Duodenal mucosa (tissue), 2 donors: Measurements from ENCODE around the gene TMEM117.

Source experiments
- H3K27ac ChIP-seq: one replicate; pipeline ENCODE4 v1.7.0; 2013; ENCODE audit warnings: low read depth, low read length
- H3K27me3 ChIP-seq, 2 donors: one replicate each; pipeline ENCODE4 v1.7.0; 2013; ENCODE audit warnings: low read length in 2 of 2, control low read depth in 1 of 2; ENCODE audit not compliant: insufficient read depth in 2 of 2, control insufficient read depth in 1 of 2
- H3K36me3 ChIP-seq, 2 donors: one replicate each; pipeline ENCODE4 v1.7.0; 2013; ENCODE audit warnings: low read length in 2 of 2, control low read depth in 1 of 2; ENCODE audit not compliant: insufficient read depth in 2 of 2, control insufficient read depth in 1 of 2
- H3K4me1 ChIP-seq, 2 donors: one replicate each; pipeline ENCODE4 v1.7.0; 2013; ENCODE audit warnings: low read length in 2 of 2, control low read depth in 1 of 2; ENCODE audit not compliant: insufficient read depth in 2 of 2, control insufficient read depth in 1 of 2
- H3K4me3 ChIP-seq, 2 donors: one replicate each; pipeline ENCODE4 v1.7.0; 2013; ENCODE audit warnings: low read length in 2 of 2, low read depth in 1 of 2
- H3K9ac ChIP-seq, 2 donors: one replicate each; pipeline ENCODE4 v1.7.0; 2013; ENCODE audit warnings: low read length in 2 of 2, low read depth in 1 of 2
- H3K9me3 ChIP-seq, 2 donors: one replicate each; pipeline ENCODE4 v1.7.0; 2013; ENCODE audit warnings: low read length in 2 of 2, control low read depth in 1 of 2; ENCODE audit not compliant: control insufficient read depth in 1 of 2

The TMEM117 gene

DNA sequence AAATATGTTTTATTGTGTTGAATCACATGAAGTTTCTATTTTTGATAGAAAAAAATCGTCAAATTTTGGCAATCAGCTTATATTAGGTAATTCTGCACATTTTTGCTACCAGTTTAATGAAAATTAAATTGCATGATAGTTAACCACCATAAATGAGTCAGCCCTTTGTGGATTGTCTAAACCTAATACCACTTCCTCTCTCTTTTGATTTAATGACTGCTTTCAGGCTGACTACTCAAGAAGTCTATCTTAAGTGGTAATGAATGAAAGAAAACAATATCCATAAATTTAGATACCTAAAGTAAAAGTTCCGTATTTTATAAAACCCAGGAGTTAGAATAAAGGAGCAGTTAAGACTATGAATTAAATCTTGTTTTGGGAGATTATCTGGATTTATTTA, 450.5 kb downstream of the TMEM117 start:
- H3K4me3 ChIP-seq, result no peak overlapping the region
- no peaks in the 10 kb centered on the region for H3K9me3 ChIP-seq

DNA sequence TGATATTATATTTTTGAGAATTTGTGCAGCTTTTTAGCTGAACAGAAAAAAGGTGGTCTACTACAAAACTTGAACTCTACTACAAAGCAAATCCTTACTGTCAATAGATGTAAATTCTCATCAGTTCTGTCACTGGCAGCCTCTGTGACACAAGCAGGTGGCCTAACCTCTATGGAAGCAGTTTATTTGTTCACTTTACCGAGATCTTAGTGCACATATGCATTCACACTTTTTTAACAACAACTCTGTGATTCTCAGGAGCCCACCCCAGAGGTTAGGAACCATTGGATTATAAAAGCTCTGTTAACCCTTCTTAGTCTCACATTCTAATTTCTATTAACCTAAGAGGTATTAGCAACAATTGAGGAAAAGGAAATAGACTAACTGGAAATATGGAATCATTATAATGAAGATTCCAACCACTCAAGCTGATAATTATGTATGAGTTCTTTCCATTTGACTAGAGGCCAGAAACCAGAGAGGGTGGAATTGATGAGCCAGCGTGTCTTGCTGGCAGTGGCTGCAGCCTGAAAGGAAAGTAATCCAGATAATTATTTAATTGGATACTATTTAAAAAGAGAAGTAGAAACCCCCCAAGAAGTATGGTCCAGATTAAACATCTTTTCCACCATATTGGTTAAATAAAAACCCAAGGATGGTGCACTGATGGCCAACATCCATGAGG, 451.1 kb downstream of the TMEM117 start:
- no peak overlapping the region for H3K9ac ChIP-seq

More for the DNA sequence above, 450.5 kb downstream of the TMEM117 start:
- Histone ChIP-seq H3K27me3 (no peaks in the 10 kb centered on the region), H3K36me3 (no peaks in the 10 kb centered on the region), H3K9ac (no peak overlapping the region), H3K4me1 (no peaks in the 10 kb centered on the region), H3K27ac (no peak overlapping the region)

DNA sequence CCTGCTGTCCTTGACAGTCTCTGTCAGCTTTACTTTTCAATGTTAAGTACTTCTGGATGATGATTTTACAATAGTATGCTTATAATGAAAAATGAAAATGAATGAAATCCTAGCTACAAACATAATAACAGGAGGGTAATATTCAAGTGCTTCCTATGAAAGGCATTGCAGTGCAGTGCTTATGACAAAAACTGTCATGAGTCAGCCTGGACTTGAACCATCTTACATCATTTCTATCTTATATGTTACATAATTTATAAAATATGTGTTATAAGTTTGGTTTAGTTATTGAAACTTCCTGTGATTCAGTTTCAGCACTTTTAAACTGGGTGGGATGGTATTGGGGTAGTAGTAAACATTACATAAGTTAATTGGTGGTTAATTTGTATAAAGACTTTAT, 451.7 kb downstream of the TMEM117 start:
- Histone ChIP-seq H3K4me3 (no peak overlapping the region), H3K9me3 (no peaks in the 10 kb centered on the region), H3K36me3 (no peaks in the 10 kb centered on the region), H3K27me3 (no peaks in the 10 kb centered on the region), H3K4me1 (no peaks in the 10 kb centered on the region), H3K9ac (no peak overlapping the region), H3K27ac (no peak overlapping the region)

More for the DNA sequence above, 451.1 kb downstream of the TMEM117 start:
- Histone ChIP-seq H3K4me3 (no peak overlapping the region), H3K27ac (no peak overlapping the region), H3K27me3 (no peaks in the 10 kb centered on the region), H3K4me1 (no peaks in the 10 kb centered on the region), H3K36me3 (no peaks in the 10 kb centered on the region), H3K9me3 (no peaks in the 10 kb centered on the region)

DNA sequence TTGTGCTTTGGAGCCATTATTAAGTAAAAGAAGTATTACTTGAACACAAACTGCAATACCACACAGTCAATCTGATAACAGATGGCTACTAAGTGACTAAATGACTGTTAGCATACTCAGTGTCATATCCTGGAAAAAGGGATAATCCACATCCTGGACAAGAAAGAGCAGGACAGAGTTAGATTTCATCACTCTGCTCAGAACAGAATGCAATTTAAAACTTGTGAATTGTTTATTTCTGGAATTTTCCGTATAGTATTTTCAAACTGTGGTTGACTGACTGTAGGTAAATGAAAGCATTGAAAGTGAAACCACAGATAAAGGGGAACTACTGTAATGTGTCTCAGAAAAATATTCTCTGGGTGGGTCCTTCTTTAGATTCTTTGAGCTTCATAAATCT, 458.8 kb downstream of the TMEM117 start:
- Histone ChIP-seq H3K9me3 (no peaks in the 10 kb centered on the region), H3K27ac (no peak overlapping the region), H3K27me3 (no peaks in the 10 kb centered on the region), H3K9ac (no peak overlapping the region), H3K4me3 (no peak overlapping the region), H3K4me1 (peaks cover 4 to 16% of the 10 kb centered on the region in 2 donors), H3K36me3 (no peaks in the 10 kb centered on the region)

DNA sequence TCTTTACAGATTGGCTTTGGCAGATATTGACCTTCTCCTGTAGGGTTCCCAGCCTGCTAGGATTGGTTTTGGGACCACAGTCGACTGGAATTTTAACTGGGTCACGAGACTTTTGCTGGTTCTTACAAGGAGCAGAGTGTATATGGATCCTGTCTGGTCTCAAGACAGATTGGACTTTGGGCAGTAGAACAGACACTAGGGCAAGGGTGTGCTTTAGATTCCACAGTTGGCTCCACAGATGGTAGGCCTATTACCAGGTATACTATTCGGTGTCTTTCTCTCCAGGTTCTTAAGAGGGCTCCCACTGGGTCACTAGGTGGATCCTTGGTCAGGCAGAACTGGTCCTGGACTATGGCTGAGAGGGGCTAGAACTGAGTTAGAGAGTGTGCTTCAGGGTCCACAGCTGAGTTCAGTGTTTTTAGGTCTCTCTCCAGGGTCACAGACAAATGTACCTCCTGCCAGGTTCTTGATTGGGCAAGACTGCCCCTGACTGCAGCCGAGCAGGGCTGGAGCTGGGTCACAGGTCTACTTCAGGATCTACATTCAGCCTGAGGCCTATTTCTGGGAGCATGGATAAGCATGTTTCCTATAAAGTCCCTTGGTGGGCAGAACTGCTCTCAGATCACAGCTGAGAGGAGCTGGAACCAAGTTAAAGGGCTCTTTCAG, 460.2 kb downstream of the TMEM117 start:
- H3K27ac ChIP-seq, result peak overlapping the region; percentile 3
- H3K4me3 ChIP-seq, result no peak overlapping the region
- no peaks in the 10 kb centered on the region for H3K36me3 ChIP-seq
- H3K27me3 ChIP-seq, result no peaks in the 10 kb centered on the region
- no peak overlapping the region for H3K9ac ChIP-seq
- H3K9me3 ChIP-seq, result no peaks in the 10 kb centered on the region
- peaks cover 4 to 16% of the 10 kb centered on the region in 2 donors for H3K4me1 ChIP-seq

DNA sequence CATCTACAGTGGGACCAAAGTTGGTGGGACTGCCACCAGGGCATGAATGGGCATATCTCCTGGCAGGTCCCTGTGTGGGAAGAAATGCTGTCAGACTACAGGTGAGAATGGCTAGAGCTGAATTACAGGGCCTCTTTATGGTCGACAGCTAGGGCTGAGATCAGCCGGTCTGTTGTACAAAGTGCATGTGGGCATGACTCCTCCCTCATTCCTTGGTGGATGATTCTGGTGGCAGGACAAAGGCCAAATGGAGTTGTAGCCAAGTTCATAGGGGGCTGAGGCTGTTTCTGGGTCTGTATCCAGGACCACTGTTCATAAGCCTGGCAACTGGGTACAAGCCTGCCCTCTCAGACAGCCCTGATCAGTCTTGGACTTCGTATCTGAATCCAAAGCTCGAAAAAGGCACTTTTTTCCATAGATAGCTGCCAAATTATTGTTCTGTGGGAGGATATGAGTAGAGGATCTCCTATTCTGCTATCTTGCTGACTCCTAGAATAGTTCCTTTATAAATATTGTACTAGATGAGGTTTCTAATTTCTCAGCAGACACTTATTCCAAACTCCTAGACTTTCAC, 460.8 kb downstream of the TMEM117 start:
- H3K36me3 ChIP-seq, result no peaks in the 10 kb centered on the region
- H3K9me3 ChIP-seq, result no peaks in the 10 kb centered on the region
- H3K4me3 ChIP-seq, result no peak overlapping the region
- no peaks in the 10 kb centered on the region for H3K27me3 ChIP-seq
- peaks cover 4 to 16% of the 10 kb centered on the region in 2 donors for H3K4me1 ChIP-seq
- no peak overlapping the region for H3K9ac ChIP-seq
- H3K27ac ChIP-seq, result peak overlapping the region; percentile 3

DNA sequence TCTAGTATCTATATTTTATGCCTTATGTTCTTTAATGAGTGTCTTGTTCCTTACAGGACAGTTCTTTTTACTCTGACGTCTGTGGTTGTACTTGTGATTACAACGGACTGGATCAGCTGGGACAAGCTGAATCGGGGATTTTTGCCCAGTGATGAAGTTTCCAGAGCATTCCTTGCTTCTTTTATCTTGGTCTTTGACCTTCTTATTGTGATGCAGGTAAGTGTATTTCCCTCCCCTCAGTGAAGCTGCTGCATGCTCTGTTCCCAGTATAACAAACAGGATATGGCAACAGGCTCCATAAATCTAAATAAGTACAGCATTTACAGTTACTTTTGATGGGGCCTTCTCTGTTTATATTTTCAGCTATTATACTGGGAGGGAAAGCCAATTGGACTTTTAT, 463.6 kb downstream of the TMEM117 start:
- H3K36me3 ChIP-seq, result no peaks in the 10 kb centered on the region
- no peak overlapping the region for H3K27ac ChIP-seq
- H3K9ac ChIP-seq, result no peak overlapping the region
- H3K27me3 ChIP-seq, result no peaks in the 10 kb centered on the region
- H3K4me1 ChIP-seq, result peaks cover 4 to 16% of the 10 kb centered on the region in 2 donors
- no peak overlapping the region for H3K4me3 ChIP-seq
- peaks cover 0 to under 1% of the 10 kb centered on the region in 2 donors for H3K9me3 ChIP-seq

DNA sequence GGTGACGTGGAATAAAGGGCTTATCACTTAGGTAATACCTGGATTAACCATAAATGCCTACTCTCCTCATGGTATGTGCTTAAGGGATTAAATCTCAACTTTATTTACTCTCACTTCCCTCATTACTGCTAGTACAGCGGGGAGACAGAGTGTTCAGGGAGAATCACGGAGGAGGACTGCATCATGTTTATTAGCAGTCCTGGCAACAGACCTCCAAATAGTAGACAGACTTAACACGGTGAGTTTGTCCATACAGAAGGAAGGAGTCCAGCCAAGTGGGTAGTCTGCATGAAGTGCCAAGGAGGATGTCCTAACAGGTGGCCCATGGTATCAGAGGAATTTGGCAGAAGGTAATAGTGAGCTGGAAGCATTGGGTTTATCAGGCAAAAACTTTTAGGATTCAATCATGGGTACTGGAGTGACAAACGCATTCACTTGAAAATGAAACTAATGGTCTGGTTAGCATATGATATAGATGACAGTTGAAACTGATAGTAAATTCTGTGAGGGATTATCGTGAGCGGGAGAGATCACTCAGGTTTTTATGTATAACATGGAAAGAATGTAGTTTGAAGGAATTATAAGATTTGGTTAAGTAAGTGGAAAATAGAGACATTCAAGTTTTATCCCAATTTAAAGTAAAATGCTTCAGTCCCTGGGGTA, 471.8 kb downstream of the TMEM117 start:
- H3K36me3 ChIP-seq, result no peaks in the 10 kb centered on the region
- peak overlapping the region in 1 of 2 donors; percentile 40 for H3K4me3 ChIP-seq
- H3K4me1 ChIP-seq, result no peaks in the 10 kb centered on the region
- no peak overlapping the region for H3K9ac ChIP-seq
- peaks cover 7% of the 10 kb centered on the region in 2 donors for H3K9me3 ChIP-seq
- no peak overlapping the region for H3K27ac ChIP-seq
- no peaks in the 10 kb centered on the region for H3K27me3 ChIP-seq

DNA sequence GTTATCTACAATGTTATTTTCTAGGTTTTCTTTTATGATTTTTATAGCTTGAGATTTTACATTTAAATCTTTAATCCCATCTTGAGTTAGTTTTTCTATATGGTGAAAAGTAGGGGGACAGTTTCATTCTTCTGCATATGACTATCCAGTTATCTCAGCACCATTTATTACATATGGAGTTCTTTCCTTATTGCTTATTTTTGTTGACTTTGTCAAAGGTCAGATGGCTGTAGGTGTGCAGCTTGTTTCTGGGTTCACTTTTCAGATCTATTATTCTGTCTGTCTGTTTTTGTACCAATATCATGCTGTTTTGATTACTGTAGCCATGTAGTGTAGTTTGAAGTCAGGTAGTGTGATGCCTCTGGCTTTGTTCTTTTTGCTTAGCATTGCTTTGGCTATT, 477.3 kb downstream of the TMEM117 start:
- Histone ChIP-seq H3K4me3 (no peak overlapping the region), H3K27me3 (no peaks in the 10 kb centered on the region), H3K4me1 (peaks cover 0 to 4% of the 10 kb centered on the region in 2 donors), H3K36me3 (no peaks in the 10 kb centered on the region), H3K9ac (no peak overlapping the region), H3K9me3 (peaks cover 0 to 6% of the 10 kb centered on the region in 2 donors), H3K27ac (no peak overlapping the region)

DNA sequence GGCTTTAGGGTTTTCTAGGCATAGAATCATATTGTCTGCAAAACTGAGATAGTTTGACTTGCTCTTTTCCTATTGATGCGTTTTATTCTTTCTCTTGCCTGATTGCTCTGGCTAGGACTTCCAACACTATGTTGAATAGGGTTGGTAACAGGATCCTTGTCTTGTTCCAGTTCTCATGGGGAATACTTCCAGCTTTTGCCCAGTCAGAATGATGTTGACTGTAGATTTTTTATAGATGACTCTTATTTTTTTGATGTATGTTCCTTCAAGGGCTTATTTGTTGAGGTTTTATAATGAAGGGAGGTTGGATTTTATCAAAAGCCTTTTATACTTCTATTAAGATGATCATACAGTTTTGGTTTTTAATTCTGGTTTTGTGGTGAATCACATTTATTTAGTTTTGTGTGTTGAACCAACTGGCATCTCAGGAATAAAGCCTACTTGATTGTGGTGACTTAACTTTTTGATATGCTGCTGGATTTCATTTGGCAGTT, 478.2 kb downstream of the TMEM117 start:
- H3K27ac ChIP-seq, result no peak overlapping the region
- H3K36me3 ChIP-seq, result no peaks in the 10 kb centered on the region
- peaks cover 0 to 4% of the 10 kb centered on the region in 2 donors for H3K4me1 ChIP-seq
- H3K4me3 ChIP-seq, result no peak overlapping the region
- H3K9ac ChIP-seq, result no peak overlapping the region
- H3K9me3 ChIP-seq, result peaks cover 0 to 6% of the 10 kb centered on the region in 2 donors
- no peaks in the 10 kb centered on the region for H3K27me3 ChIP-seq
